DOHH2 (cell line): ENCODE measurements around the gene RANBP1.

Experiments used
- CTCF ChIP-seq: fragments of 200-600 bp; sonication (generic); IDR thresholded peaks from one replicate; pipeline ENCODE4 v1.5.1; 2014; ENCODE audit warnings: antibody characterized with exemption, mild to moderate bottlenecking, low read depth, low read length; ENCODE audit not compliant: poor library complexity, severe bottlenecking
- EZH2phosphoT487 ChIP-seq: fragments of 200-600 bp; sonication (generic); IDR thresholded peaks from 2 replicates; pipeline ENCODE4 v1.6.1; 2017; ENCODE audit warnings: borderline replicate concordance, mild to moderate bottlenecking, antibody characterized with exemption, low read length, moderate library complexity, mixed read lengths

GRCh38 chr22:20155330-20156041, 39.6 kb downstream of the RANBP1 start:
- TF ChIP-seq CTCF (no peak), EZH2phosphoT487 (no peak)
